B cell (primary cell): Measurements from ENCODE around the gene PARD3B. TPM values are rescaled to one million over a fixed set of nuclear protein-coding genes. Genes with fewer than 3 reads are reported as not detected.

Experiments used
- ATAC-seq: fragments of 200-7000 bp; cut with Tn5 transposase; one replicate; pipeline ENCODE4 v1.10.0; 2021; ENCODE audit warnings: low read depth, mild to moderate bottlenecking, moderate number of reproducible peaks, moderate library complexity
- CTCF ChIA-PET: fragments of 350-600 bp; sonication (Branson Sonifier 250); formaldehyde crosslinking; loops from one replicate; lab custom pipeline; 2021; ENCODE audit warnings: antibody characterized with exemption, inconsistent platforms; lab: Charles Lee
- POLR2A ChIA-PET: fragments of 350-600 bp; sonication (Branson Sonifier 250); formaldehyde crosslinking; loops from one replicate; lab custom pipeline; 2021; ENCODE audit warnings: antibody characterized with exemption; lab: Charles Lee
- DNase-seq: peaks from one replicate; pipeline ENCODE4 v3.0.0; 2013
- H2AFZ ChIP-seq: 2 replicates; pipeline ENCODE4 v1.6.1; 2012; ENCODE audit warnings: mild to moderate bottlenecking, low read depth, low read length; ENCODE audit not compliant: insufficient read depth, poor library complexity, severe bottlenecking
- H3K27ac ChIP-seq, 2 donors: 1 replicate in 1 of 2; 2 replicates in 1 of 2; pipeline ENCODE4 v1.5.1; 2012 to 2013; ENCODE audit warnings: low read length in 2 of 2, mild to moderate bottlenecking in 2 of 2, moderate library complexity in 1 of 2
- H3K27me3 ChIP-seq, 4 experiments: fragments of 200-600 bp in 1 of 4; sonication (generic) in 1 of 4; replicated peaks in 1 of 4; 1 replicate in 2 of 4; 2 replicates in 2 of 4; pipeline versions ENCODE4 v1.6.1 to v1.7.0; 2013 to 2016; ENCODE audit warnings: low read length in 3 of 4, mild to moderate bottlenecking in 2 of 4, mixed read lengths in 1 of 4, moderate library complexity in 1 of 4; ENCODE audit not compliant: insufficient read depth in 4 of 4, control insufficient read depth in 3 of 4; ENCODE audit errors: control extremely low read depth in 1 of 4
- H3K36me3 ChIP-seq, 2 experiments: replicated peaks in 1 of 2; 1 replicate in 1 of 2; 2 replicates in 1 of 2; pipeline versions ENCODE4 v1.6.1 to v1.7.1; 2013; ENCODE audit warnings: low read length in 1 of 2; ENCODE audit not compliant: insufficient read depth in 2 of 2, control insufficient read depth in 1 of 2; ENCODE audit errors: control extremely low read depth in 1 of 2, extremely low read depth in 1 of 2
- H3K4me1 ChIP-seq, 2 donors: fragments of 200-600 bp in 1 of 2; sonication (generic) in 1 of 2; 1 replicate in 1 of 2; 2 replicates in 1 of 2; pipeline versions ENCODE4 v1.5.1 to v1.6.1; 2013 to 2017; ENCODE audit warnings: low read length in 2 of 2; ENCODE audit not compliant: control insufficient read depth in 2 of 2, insufficient read depth in 2 of 2
- H3K4me2 ChIP-seq: replicated peaks from 2 replicates; pipeline ENCODE3; 2012; ENCODE audit warnings: mild to moderate bottlenecking, low read depth, low read length; ENCODE audit not compliant: poor library complexity, severe bottlenecking
- H3K4me3 ChIP-seq, 5 experiments: fragments of 200-600 bp in 1 of 5; sonication (generic) in 1 of 5; 1 replicate in 3 of 5; 2 replicates in 2 of 5; pipeline versions ENCODE4 v1.5.1 to v1.7.0; 2011 to 2016; ENCODE audit warnings: low read length in 4 of 5, mild to moderate bottlenecking in 4 of 5, low read depth in 2 of 5, control low read depth in 1 of 5, moderate library complexity in 1 of 5; ENCODE audit not compliant: insufficient read depth in 1 of 5; ENCODE audit errors: control extremely low read depth in 1 of 5, extremely low read depth in 1 of 5
- H3K79me2 ChIP-seq: fragments of 200-600 bp; sonication (generic); one replicate; pipeline ENCODE4 v1.6.0; 2016; ENCODE audit warnings: low read length; ENCODE audit not compliant: control insufficient read depth, insufficient read depth
- H3K9ac ChIP-seq: fragments of 200-600 bp; sonication (generic); 2 replicates; pipeline ENCODE4 v1.6.1; 2017; ENCODE audit warnings: mild to moderate bottlenecking, low read length, moderate library complexity
- H3K9me3 ChIP-seq, 3 donors: one replicate each; pipeline versions ENCODE4 v1.6.1 to v1.7.1; 2013; ENCODE audit warnings: low read length in 2 of 3; ENCODE audit not compliant: control insufficient read depth in 2 of 3, insufficient read depth in 1 of 3; ENCODE audit errors: control extremely low read depth in 1 of 3
- H4K20me1 ChIP-seq: 2 replicates; pipeline ENCODE4 v1.6.0; 2012; ENCODE audit warnings: mild to moderate bottlenecking, low read length; ENCODE audit not compliant: insufficient read depth, control insufficient read depth, poor library complexity, severe bottlenecking
- H3K27ac Mint-ChIP-seq: one replicate; pipeline ENCODE4 v1.8.0; 2021; ENCODE audit warnings: mixed read lengths
- H3K27me3 Mint-ChIP-seq: one replicate; pipeline ENCODE4 v1.8.0; 2021; ENCODE audit warnings: mixed read lengths
- H3K4me1 Mint-ChIP-seq: one replicate; pipeline ENCODE4 v1.8.0; 2021; ENCODE audit warnings: mixed read lengths
- H3K4me3 Mint-ChIP-seq: one replicate; pipeline ENCODE4 v1.8.0; 2021; ENCODE audit warnings: mixed read lengths
- H3K9me3 Mint-ChIP-seq: one replicate; pipeline ENCODE4 v1.8.0; 2022; ENCODE audit warnings: mixed read lengths; ENCODE audit not compliant: insufficient read depth
- EZH2 ChIP-seq: IDR thresholded peaks from 2 replicates; pipeline ENCODE4 v1.6.1; 2012; ENCODE audit warnings: borderline replicate concordance, low read depth, mild to moderate bottlenecking, moderate library complexity, low read length; ENCODE audit not compliant: insufficient read depth, poor library complexity, severe bottlenecking
- WGBS: methylation state at CpG from one replicate; pipeline ENCODE4 v1.1.5; 2013; ENCODE audit warnings: missing lambda C conversion rate; ENCODE audit not compliant: insufficient coverage; 5-methylcytosine and 5-hydroxymethylcytosine counted together
- intact Hi-C: fragments of 100-400 bp; cut with micrococcal nuclease; formaldehyde crosslinking; loops from one replicate; pipeline ENCODE4 v1.10.0; 2022
- polyA plus RNA-seq: library from polyadenylated mRNA; depleted of rRNA; stranded (reverse); fragments of >200 nt; gene quantifications from 2 replicates; pipeline ENCODE4 v1.2.3, GENCODE V29; 2012
- total RNA-seq, 2 donors: library from RNA; stranded (reverse); fragments of 120-200 nt in 1 of 2; gene quantifications; 1 replicate in 1 of 2; 2 replicates in 1 of 2; pipeline versions ENCODE4 v1.2.3 to v1.2.4, GENCODE V29; 2013 to 2022
- TF ChIP-seq, protein P1 (sequence below): fragments of 200-600 bp; IDR thresholded peaks from one replicate; pipeline ENCODE4 v1.8.0; 2022; ENCODE audit warnings: antibody characterized with exemption, mild to moderate bottlenecking

PARD3B gene
- total and polyA plus RNA-seq, 2 donors (not counting 1 experiment from before 2014, with no cell fraction given), result not detected

DNA sequence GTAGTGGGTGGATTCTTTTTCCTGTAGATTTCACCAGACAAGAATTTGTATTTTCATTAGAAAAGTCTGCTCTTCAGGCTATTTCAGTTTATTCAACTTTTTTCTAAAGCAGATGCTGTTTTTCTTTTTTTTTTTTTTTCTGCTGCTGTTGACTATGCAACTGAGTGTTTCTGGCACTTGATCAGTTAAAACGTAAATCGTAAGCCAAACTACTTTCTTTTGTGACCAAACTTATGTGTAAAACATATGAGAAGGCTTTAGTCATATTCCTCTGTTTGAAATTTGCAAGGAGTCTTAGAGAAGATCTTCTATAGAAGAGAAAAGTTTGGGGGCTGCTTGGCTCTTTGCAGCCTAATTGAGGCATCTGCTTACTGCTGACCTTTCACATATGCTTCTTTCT is 170.1 kb downstream of the PARD3B start:
- no peaks in the 10 kb centered on the region for H3K27me3 ChIP-seq
- no peak overlapping the region for H3K9ac ChIP-seq
- no peak overlapping the region for H3K27ac ChIP-seq
- no peak overlapping the region for H3K4me2 ChIP-seq
- no peaks in the 10 kb centered on the region for H3K4me1 Mint-ChIP-seq
- no peaks in the 10 kb centered on the region for H4K20me1 ChIP-seq
- no CpG with 5 or more reads among the region's 2 CpGs for WGBS
- ChIA-PET CTCF (no interaction called here), POLR2A (no interaction called here)
- intact Hi-C loops, result no loop called here
- no peaks in the 10 kb centered on the region for H3K36me3 ChIP-seq
- DNase-seq, result no peak
- no peaks in the 10 kb centered on the region for H3K27me3 Mint-ChIP-seq
- no peaks in the 10 kb centered on the region for H3K4me1 ChIP-seq
- H3K9me3 ChIP-seq, result no peaks in the 10 kb centered on the region
- no peak overlapping the region for H3K4me3 Mint-ChIP-seq
- no peak overlapping the region for H3K27ac Mint-ChIP-seq
- no peaks in the 10 kb centered on the region for H3K79me2 ChIP-seq
- TF ChIP-seq, protein P1, sequence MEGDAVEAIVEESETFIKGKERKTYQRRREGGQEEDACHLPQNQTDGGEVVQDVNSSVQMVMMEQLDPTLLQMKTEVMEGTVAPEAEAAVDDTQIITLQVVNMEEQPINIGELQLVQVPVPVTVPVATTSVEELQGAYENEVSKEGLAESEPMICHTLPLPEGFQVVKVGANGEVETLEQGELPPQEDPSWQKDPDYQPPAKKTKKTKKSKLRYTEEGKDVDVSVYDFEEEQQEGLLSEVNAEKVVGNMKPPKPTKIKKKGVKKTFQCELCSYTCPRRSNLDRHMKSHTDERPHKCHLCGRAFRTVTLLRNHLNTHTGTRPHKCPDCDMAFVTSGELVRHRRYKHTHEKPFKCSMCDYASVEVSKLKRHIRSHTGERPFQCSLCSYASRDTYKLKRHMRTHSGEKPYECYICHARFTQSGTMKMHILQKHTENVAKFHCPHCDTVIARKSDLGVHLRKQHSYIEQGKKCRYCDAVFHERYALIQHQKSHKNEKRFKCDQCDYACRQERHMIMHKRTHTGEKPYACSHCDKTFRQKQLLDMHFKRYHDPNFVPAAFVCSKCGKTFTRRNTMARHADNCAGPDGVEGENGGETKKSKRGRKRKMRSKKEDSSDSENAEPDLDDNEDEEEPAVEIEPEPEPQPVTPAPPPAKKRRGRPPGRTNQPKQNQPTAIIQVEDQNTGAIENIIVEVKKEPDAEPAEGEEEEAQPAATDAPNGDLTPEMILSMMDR, result no peak
- no peak for TF ChIP-seq EZH2
- H3K4me3 ChIP-seq, result no peak overlapping the region
- ATAC-seq, result no peak
- H3K9me3 Mint-ChIP-seq, result no peaks in the 10 kb centered on the region
- no peak overlapping the region for H2AFZ ChIP-seq

DNA sequence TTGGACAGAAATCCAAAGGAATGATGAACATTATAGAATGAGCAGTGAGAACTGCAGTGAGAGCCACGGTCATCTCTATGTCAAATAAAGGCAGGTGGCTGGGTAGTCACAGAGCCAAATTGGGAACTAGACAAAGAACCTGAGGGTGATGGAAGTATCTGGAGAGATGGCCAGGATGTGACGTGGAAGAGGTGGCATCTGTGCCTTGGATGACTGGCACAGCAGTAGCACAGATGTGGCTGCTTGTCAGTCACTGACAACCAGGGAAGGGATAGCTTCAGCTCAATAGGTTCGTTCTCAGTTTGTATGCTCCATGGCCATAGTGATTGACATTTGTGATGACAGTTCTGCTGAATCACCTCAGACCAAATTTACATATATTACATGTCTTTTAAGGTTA is 172.3 kb downstream of the PARD3B start:
- Histone ChIP-seq H3K4me3 (no peak overlapping the region), H3K27me3 (no peaks in the 10 kb centered on the region), H2AFZ (no peak overlapping the region), H3K79me2 (no peaks in the 10 kb centered on the region), H3K36me3 (no peaks in the 10 kb centered on the region), H3K9ac (no peak overlapping the region), H3K9me3 (no peaks in the 10 kb centered on the region), H3K4me1 (no peaks in the 10 kb centered on the region), H4K20me1 (no peaks in the 10 kb centered on the region), H3K27ac (no peak overlapping the region), H3K4me2 (no peak overlapping the region)
- TF ChIP-seq EZH2, result no peak
- H3K4me3 Mint-ChIP-seq, result no peak overlapping the region
- CTCF ChIA-PET, result no interaction called here
- WGBS, result 70% methylated on average over 2 of the region's 3 CpGs
- POLR2A ChIA-PET, result no interaction called here
- H3K9me3 Mint-ChIP-seq, result no peaks in the 10 kb centered on the region
- ATAC-seq, result no peak
- no peak overlapping the region for H3K27ac Mint-ChIP-seq
- H3K27me3 Mint-ChIP-seq, result no peaks in the 10 kb centered on the region
- DNase-seq, result no peak
- intact Hi-C loops, result no loop called here
- H3K4me1 Mint-ChIP-seq, result no peaks in the 10 kb centered on the region
